ENCODE data around the gene SFR1. TPM values are rescaled to one million over a fixed set of nuclear protein-coding genes. Genes with fewer than 3 reads are reported as not detected.
"Not testable (repeated sequence)": the region's sequence is repeated elsewhere in the genome, so short reads cannot be mapped to it uniquely, and the experiment has no call there.

The SFR1 gene
- polyA plus RNA-seq, 3 donors: 10.9 to 12.9 (median 12.3) TPM

DNA sequence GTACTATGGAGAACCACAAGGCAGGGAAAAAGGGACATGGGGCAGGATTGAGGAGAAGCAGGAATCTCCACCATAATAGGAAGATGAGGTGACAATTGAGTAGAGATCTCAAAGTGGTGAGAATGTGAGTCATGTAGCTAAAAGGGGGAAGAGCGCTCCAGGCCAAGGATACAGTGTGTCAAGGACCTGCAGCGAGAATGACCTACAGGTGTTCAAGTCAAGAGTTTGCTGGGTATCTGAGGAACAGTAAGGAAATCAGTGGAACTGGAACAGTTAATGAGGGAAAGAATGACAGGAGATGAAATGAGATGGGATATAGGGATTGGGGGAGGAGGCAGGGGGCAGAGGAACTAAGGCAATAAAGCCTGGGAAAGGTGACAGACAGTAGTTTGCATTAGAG is 33.6 kb downstream of the SFR1 start:
- no peak for DNase-seq (ENCODE audit: low read depth in 3 of 3, low spot score in 2 of 3)

DNA sequence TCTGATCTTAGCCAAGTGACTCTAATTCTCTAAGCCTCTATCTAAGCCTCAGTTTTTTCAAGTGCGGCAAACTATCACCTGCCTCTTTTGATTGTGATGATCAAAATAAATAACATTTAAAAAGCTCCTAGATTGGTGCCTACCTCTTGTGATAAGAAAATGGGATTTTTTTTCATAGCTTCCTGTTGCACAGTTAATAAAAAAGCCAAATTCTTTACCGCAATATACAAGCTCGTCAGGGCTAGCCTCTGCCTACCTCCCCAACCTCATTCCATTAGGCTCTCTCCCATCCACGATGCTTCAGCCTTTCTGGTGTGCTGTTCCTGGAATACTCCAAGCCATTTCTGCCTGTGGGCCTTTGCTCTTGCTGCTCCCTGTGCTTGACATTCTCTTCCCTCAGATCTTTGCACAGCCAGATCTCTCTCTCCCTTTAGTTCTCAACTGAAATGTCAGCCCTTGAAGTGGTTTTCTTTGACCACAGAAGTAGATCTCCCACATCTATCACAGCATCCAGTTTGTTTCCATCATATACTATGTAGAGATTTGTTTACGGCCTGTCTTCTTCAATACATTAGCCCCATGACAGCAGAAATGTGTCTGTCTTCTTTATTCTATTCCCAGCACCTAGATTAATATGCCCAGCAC is 48.8 kb downstream of the SFR1 start:
- no peak for DNase-seq (ENCODE audit: low read depth in 3 of 3, low spot score in 2 of 3)

DNA sequence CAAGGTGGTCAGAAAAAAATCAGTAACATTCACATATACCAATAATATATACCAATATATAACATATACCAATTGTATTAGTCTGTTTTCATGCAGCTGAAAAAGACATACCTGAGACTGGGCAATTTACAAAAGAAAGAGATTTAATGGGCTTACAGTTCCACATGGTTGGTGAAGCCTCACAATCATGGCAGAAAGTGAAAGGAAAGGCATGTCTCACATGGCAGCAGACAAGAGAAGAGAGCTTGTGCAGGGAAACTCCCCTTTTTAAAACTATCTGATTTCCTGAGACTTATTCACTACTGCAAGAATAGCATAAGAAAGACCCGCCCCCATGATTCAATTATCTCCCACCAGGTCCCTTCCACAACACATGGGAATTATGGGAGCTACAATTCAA is 52.2 kb downstream of the SFR1 start:
- not testable (repeated sequence) for DNase-seq (ENCODE audit: low read depth in 3 of 3, low spot score in 2 of 3)

Other genes with a start within 250 kb of the SFR1 start
- 10 to 100 TPM; 24.6 to 30.4 (median 29.1) TPM for gene STN1, start 204.0 kb upstream of the SFR1 start, polyA plus RNA-seq (ENCODE audit: insufficient read length in 3 of 3)
- 10 to 100 TPM; 62.8 to 78.7 (median 71.0) TPM for gene SLK, start 155.0 kb upstream of the SFR1 start, polyA plus RNA-seq (ENCODE audit: insufficient read length in 3 of 3)
- under 1 TPM; 0.27 to 0.97 (median 0.29) TPM for gene COL17A1, start 36.3 kb upstream of the SFR1 start, polyA plus RNA-seq (ENCODE audit: insufficient read length in 3 of 3)
- 10 to 100 TPM; 14.6 to 17.5 (median 14.8) TPM for gene CFAP43, start 110.2 kb downstream of the SFR1 start, polyA plus RNA-seq (ENCODE audit: insufficient read length in 3 of 3)
- 100 to 1,000 TPM in 2 of 3 donors, 10 to 100 TPM in 1; 94.7 to 102 (median 102) TPM for gene GSTO1, start 132.7 kb downstream of the SFR1 start, polyA plus RNA-seq (ENCODE audit: insufficient read length in 3 of 3)
- gene GSTO2, start 147.0 kb downstream of the SFR1 start, polyA plus RNA-seq (ENCODE audit: insufficient read length in 3 of 3): 10 to 100 TPM; 26.0 to 32.1 (median 30.4) TPM
- 10 to 100 TPM; 10.1 to 10.5 (median 10.1) TPM for gene ITPRIP, start 216.3 kb downstream of the SFR1 start, polyA plus RNA-seq (ENCODE audit: insufficient read length in 3 of 3)
- under 1 TPM; 0.27 to 0.54 (median 0.47) TPM for gene CFAP58, start 231.7 kb downstream of the SFR1 start, polyA plus RNA-seq (ENCODE audit: insufficient read length in 3 of 3)